Inflammatory macrophage treated with lipopolysaccharide for 1 hour (primary cell): ENCODE data around the gene ZNF682.
A peak's percentile ranks its signal among the peaks of the same experiment; 100 is the strongest.
"Not testable (repeated sequence)": the region's sequence is repeated elsewhere in the genome, so short reads cannot be mapped to it uniquely, and the experiment has no call there.

Experiments
- DNase-seq, 2 donors: peaks; one replicate each; pipeline ENCODE4 v3.0.0-alpha.2; 2020 to 2022

The ZNF682 gene

DNA sequence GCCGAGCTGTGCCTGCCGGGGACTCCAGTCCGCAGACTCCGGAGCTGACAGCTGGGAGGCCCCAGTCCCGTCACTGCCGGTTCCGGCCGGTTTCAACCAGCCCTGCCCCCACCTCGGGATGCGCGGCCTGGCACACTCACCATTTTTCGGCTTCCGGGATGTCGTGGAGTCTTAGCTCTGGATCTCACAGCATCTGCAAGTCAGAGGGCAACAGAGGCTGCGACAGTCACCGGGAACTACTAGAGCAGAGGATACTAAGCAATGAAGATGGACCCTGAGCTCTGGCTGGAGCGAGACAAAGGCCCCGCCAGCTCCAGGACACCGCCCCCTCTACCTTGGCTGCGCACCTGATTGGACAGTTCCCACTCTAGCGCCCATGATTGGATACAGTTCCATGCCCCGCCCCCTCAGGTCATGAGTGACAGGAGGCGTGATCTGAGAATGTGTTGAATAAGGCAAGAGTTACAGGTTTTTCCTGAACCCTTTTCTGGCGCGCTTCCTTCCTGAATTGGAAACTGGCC lies at the start of gene ZNF682:
Gene ZNF682, minus strand, starts transcription at position 303 of the 521 bp plus-strand sequence. Its CDS starts 160 bp downstream, at position 143.
- DNase-seq = peak; percentile 81 to 90

- DNase-seq = not testable (repeated sequence)
Measured at GRCh38 chr19:20082876-20083275, 43.6 kb upstream of the ZNF682 start.

DNA sequence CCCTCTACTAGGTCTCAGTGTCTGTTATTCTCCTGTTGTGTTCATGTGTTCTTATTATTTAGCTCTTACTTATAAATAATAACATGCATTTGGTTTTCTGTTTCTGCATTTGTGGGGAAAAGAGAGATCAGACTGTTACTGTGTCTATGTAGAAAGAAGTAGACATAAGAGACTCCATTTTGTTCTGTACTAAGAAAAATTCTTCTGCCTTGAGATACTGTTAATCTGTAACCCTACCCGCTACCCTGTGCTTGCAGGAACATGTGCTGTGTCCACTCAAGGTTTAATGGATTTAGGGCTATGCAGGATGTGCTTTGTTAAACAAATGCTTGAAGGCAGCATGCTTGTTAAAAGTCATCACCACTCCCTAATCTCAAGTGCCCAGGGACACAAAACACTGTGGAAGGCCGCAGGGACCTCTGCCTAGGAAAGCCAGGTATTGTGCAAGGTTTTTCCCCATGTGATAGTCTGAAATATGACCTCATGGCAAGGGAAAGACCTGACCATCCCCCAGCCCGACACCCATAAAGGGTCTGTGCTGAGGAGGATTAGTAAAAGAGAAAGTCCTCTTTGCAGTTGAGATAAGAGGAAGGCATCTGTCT lies 43.0 kb upstream of the ZNF682 start:
- DNase-seq = not testable (repeated sequence)

- DNase-seq = no peak
Measured at GRCh38 chr19:20080656-20081055, 41.4 kb upstream of the ZNF682 start.

GRCh38 chr19:20079476-20079875 lies 40.2 kb upstream of the ZNF682 start:
- DNase-seq = no peak

GRCh38 chr19:20078581-20079031 lies 39.3 kb upstream of the ZNF682 start:
- peak in 1 of 2 donors; percentile 0 for DNase-seq

GRCh38 chr19:20077791-20078463 lies 38.6 kb upstream of the ZNF682 start, which contains the start of gene ZNF90:
ZNF90 (plus strand) TSS chr19:20078000; CDS start chr19:20078133, 133 bp downstream.
- DNase-seq = peak; percentile 56 to 74

- DNase-seq = no peak
Measured at GRCh38 chr19:20072936-20073335, 33.6 kb upstream of the ZNF682 start.

DNA sequence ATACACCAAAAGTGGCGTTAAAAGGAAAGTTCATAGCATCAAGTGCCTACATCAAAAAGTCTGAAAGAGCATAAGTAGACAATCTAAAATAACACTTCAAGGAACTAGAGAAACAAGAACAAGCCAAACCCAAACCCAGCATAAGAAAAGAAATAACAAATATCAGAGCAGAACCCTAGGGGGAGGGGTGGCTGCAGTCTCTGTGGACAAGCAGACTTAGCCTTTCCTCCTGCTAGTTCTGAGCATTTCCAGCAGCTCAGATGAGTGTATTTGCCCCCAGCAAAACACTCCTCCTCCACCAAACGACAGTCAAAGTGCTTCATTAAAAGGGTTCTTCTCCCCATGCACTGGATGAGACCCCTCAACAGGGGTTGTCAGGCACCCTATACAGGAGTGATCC lies 31.4 kb upstream of the ZNF682 start:
- DNase-seq = no peak

GRCh38 chr19:20068559-20068958 lies 29.3 kb upstream of the ZNF682 start:
- DNase-seq = not testable (repeated sequence)

GRCh38 chr19:20067943-20068342 lies 28.6 kb upstream of the ZNF682 start:
- no peak for DNase-seq

GRCh38 chr19:20066861-20067260 lies 27.6 kb upstream of the ZNF682 start:
- no peak for DNase-seq

- DNase-seq = no peak
Measured at GRCh38 chr19:20060282-20060681, 21.0 kb upstream of the ZNF682 start.

- not testable (repeated sequence) for DNase-seq
Measured at GRCh38 chr19:20058738-20059137, 19.4 kb upstream of the ZNF682 start.

DNA sequence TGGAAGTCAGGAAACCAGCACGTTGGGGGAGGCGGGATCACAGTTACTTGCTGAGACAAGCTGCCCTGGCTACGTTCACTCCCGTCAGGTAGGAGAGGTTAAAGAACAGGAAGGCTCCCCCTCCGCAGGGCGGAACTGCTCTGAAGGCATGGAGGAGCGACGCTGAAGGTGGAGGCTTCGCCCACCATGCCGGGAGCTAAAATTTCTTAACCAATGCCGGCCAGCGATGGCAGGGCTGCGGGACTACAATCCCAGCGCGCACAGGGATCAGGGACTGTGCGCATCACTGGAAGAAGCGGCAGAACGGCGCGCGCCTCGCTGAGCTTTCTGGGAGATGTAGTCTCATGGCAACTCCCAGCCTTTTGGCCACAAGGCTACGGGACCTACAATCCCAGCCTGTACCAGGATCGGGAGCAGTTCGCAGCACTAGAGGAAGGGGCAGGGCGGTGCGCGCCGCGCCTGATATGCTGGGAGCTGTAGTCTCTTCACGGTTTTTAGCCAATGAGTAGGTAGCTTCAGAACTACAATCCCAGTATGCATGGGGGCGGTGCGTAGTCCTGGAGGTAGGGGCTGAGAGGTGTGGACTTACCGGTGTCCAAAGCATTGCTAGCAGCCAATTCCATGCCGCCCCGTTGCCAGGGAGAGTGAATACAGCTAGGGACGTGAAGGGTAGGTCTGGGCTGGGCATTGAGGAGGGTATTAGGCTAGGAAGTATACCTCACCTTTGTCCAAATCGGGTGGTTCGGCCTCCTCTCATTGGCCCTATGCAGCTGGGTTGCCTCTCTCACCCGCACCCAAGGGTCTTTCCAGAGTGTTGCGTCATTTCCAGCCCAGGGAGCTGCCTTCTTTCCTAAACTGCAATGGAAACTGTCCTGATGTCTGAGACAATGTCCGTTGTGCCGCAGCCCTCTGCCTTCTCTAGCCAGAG lies 12.8 kb upstream of the ZNF682 start:
- peak; percentile 20 to 52 for DNase-seq

GRCh38 chr19:20045742-20046141 lies 6.4 kb upstream of the ZNF682 start:
- not testable (repeated sequence) for DNase-seq

GRCh38 chr19:20044663-20045062 lies 5.4 kb upstream of the ZNF682 start:
- DNase-seq = no peak

DNA sequence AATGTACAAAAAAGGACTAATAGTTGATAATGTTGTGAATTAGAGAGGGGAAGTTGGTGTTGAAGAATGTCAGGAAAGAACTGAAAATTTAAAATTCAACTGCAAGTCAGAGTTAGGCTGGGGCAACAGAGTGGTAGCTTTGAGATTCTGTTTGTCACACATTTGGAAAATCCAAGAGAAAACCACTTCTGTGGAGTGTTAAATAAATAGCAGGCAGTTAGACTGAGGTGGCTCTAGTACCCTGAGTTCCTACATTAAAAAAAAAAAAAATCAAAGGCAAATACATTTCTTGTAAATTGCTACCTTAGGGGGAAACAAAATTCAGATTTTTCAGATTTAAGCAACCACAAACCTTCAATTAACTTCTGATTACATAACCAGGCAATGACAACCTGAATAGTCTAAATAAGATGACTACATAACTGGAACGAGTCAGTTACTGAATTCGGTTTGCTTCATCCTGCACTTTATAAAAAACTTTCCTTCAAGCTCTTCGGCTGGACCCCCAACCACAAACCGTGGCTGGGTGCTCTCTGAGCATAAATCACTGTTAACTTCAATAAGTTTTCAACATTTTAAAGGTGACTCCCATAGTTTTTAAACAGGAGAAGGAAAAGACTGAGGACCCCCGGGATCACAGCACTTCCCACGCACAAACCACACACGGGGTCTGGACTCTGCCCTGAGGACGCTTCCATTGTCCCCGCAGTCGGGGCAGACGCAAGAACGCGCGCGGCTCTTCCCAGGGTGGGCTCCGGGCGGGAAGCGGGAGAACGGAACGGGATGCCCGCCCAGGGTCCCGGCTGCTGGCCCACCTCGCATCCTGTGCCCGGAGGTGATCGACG lies 725 bp downstream of the ZNF682 start:
- peak in 1 of 2 donors; percentile 2 for DNase-seq

GRCh38 chr19:20035935-20036334 lies 3.4 kb downstream of the ZNF682 start:
- DNase-seq = no peak

DNA sequence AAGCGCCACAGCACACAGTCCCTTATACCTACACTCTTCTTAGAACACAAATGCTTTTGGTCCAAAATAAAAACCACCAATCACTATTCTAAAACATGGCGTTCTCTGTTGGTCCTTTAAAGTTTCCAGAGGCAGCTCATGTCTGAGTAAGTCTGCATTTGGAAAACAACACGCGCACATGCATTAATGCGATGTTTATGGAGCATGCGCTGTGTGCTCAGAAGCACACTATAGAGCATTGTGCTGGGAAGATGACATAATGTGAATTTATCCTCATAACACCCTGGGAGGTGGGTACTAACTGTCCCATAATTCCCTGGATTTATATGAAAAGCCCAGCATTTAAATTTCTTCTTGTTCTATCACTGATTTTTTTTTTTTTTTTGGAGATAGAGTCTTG lies 10.7 kb downstream of the ZNF682 start:
- DNase-seq = no peak

- DNase-seq = no peak
Measured at GRCh38 chr19:20005741-20006140, 33.6 kb downstream of the ZNF682 start.

DNA sequence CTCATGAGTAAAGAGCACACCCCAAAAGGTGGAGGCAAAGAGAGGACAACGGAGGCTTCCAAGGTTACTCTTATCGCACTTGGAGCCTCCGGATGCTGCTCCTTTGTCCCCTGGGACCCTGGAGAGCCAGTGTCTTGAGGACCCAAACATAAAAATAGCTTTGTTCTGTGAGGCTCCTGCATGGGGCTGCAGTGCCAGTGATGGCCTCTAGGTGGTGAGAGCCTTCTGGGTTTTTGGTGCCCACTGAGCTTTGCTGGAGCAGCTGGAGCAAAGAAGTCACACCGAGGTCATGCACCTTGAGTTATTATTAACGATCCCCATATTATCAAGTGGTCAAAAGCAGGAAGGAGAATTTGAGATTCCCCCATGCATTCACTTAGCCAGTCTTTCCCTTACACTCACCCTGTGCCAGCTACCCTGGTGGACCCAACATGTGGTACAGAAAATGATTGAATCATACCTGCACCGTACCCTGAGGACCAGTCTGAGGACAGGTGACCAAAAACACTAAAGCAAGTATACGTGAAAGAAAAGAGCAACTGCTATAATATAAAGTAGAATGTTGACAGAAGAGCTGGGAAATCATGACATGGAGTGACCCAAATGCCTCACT lies 41.5 kb downstream of the ZNF682 start:
- peak in 1 of 2 donors; percentile 23 for DNase-seq
